Activated T-cell treated with anti-CD3 and anti-CD28 coated beads, Interleukin-2, amount 50 U/mL, for 1 hour (primary cell): Measurements from ENCODE around the gene TMEM141.

ENCODE experiments used
- DNase-seq: peaks from one replicate; pipeline ENCODE4 v3.0.0-alpha.2; 2020

Gene TMEM141

GRCh38 chr9:136790640-136791515 is at the start of gene TMEM141:
Gene TMEM141 (plus strand): TSS chr9:136791344. CDS start chr9:136791371, 27 bp downstream.
- DNase-seq = peak; percentile 99

DNA sequence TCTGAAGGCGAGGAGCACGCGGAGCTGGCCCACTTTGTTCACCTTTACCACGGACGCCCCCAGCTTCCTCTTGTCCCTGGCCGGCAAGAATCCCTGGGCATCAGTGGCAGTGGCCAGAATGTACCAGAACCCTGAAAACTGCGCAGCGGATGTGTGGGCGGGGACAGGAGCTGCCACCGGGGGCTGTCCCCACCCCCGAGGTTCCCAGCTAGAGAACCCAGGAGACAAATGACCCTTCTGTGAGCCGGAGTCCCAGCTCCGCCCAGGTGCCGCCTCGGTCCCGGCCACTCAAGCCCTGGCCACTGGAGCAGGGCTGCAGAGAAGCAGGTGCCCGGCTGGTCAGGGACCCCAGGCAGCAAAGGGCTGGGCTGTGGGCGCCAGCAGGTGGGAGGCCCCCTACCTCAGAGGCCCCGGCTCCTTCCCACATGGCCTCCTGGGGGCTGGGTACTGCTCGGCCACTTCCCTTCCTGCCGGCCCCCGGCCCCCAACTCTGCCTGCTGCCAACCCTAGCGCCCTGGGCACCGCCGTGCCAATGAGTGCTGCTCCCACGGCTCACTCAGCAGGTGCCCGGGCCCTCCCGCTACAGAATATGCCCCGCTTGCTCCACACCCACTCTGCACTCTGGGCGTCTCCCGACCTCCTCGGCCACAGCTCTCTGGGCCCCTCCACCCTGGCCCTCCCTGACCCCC is 49.1 kb upstream of the TMEM141 start:
- DNase-seq = no peak

GRCh38 chr9:136742591-136743391 is 48.4 kb upstream of the TMEM141 start, which contains the start of gene LCN10:
Gene LCN10 (minus strand): TSS chr9:136742940. CDS start chr9:136742903, 37 bp downstream.
- DNase-seq = no peak

DNA sequence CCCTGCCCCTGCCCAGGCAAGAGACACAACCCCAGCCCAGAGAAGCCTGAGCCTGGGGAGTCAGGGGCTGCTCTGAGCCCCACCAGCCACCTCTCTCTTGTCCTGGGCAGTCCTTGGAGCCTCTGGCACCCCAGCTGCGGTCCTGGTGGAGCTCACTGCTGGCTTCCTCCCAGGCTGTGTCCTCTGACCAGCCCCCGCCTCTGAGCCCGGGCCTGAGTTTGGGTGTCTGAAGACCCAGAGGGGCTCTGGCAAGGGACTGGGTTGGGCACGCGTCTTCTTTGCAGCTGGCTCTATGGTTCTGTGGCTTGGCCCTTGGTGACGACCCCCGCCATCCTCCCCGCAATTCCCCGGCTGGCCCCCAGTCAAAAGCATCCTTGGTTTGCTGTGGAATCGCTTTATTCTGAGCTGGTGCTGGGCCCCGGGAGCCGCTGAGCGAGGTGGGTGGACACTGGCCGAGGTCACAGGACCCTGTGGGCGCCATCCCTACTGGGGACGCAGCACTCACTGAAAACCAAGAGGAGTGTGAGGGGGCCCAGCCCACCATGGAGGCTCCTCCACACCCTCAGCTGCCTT is 47.4 kb upstream of the TMEM141 start:
- DNase-seq = no peak

DNA sequence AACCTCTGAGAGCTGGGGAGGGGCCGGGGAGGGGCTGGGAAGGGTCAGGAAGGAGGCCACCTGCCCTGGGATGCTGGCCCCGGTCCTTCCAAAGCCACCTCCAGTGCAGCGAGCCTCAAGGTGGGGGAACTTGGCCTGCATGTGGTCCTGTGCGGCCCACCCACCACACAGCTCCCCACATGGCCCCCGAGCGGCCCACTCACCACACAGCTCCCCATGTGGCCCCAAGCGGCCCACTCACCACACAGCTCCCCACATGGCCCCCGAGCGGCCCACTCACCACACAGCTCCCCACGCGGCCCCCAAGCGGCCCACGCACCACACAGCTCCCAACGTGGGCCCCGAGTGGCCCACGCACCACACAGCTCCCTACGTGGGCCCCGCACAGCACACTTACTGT is 46.4 kb upstream of the TMEM141 start:
- no peak for DNase-seq

DNA sequence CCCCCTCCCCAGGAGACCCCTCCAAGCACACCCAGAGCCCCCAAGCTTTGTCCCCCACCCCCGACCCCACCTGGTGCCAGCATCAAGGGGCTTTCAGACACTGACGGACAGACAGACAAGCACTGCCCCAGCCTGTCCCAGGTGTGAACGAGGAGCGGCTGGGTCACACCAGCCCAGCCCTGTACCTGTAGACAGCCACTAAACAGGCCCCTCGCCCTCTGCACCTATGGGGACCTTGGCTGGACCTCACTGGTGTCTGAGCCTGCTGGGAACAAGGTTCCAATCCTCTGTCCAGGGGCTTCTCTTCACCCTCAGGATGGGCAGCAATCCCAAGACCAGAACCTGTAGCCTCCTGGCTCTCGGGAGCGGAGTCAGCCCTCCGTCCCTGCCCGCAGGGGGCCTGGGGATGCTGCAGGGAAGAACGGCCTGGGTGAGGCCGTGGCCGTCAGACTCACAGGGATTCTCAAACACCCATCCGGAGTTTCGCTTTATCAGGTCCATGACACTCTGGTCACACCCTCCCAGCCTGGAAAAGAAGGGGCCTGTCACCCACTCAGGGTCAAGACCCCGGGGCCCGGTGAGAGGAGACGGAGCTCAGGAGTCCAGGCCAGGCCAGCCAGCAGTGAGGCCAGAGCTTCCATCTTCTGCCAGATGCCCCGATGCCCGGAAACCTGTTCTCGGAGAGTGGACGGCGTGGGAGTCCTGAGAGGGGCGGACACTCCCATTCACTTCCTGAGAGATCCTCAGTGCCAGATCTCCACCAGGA is 45.6 kb upstream of the TMEM141 start:
- no peak for DNase-seq

- DNase-seq = no peak
Observed at GRCh38 chr9:136746155-136746490, 45.0 kb upstream of the TMEM141 start.

DNA sequence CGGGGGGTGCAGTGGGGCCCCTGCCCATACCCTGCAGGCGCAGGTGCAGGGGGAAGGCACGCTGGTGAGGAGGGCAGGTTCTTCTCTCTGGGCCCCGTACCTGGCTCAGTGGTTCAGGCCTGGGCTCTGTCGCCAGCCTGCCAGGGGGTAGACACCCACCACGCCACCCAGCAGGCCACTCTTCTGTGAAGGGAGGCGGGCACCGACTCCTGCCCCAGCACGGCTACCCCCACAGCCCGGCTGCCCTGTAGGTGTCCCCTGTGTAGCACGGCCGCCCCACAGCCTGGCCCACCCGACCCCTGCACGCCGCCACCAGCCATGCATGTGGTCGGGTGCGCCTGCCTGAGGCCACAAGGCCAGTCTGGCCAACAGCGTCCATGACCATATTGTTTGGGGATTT is 44.5 kb upstream of the TMEM141 start:
- DNase-seq = no peak

DNA sequence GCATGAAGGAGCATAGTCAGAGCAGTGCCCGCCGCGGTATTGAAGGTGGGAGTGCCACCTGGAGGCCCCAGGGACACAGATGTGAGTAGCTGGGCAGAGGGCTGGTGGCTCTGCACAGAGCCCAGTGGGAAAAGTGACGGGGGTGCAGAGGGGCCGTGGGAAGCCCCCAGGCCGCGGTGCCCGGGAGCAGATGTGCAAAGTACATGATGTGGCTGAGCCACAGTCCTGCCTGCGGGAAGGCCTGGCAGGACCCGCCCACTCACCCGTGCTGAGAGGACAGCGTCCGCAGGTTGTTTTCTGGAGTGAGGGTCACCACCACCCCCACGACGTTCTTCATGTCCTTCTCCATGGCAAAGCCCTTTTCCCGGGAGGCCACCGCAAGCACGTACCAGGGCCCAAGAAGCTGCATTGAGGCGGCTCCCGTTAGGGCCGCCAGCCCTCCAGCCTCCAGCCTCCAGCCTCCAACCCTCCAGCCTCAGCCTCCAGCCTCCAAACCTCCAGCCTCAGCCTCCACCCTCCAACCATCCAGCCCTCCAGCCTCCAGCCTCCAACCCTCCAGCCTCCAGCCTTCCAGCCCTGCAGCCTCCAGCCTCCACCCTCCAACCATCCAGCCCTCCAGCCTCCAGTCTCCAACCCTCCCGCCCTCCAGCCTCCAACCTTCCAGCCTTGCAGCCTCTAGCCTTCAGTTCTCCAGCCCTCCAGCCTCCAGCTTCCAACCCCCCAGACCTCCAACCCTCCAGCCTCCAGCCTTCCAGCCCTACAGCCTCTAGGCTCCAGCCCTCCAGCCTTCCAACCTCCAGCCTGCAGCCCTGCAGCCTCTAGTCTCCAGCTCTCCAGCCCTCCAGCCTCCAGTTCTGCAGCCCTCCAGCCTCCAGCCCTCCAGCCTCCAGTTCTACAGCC is 43.7 kb upstream of the TMEM141 start:
- DNase-seq = no peak

- DNase-seq = no peak
Observed at GRCh38 chr9:136748201-136748600, 42.9 kb upstream of the TMEM141 start, which contains the start of gene LCN6. Gene LCN6 (minus strand): TSS chr9:136748525. CDS start chr9:136748483, 42 bp downstream.

- DNase-seq = no peak
Observed at GRCh38 chr9:136748666-136749611, 42.2 kb upstream of the TMEM141 start.

GRCh38 chr9:136750526-136750925 is 40.6 kb upstream of the TMEM141 start:
- DNase-seq = no peak

- DNase-seq = no peak
Observed at GRCh38 chr9:136751244-136751643, 39.9 kb upstream of the TMEM141 start.

DNA sequence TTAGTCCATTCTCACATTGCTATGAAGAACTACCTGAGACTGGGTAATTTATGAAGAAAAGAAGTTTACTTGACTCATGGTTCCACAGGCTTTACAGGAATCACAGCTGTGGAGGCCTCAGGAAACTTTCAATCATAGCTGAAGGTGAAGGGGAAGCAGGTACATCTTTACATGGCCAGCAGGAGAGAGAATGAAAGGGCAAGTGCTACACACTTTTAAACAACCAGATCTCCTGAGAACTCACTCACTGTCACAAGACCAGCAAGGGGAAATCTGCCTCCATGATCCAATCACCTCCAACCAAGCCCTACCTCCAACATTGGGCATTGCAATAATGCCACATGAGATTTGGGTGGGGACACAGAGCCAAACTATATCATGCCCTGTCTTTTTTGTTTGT is 39.3 kb upstream of the TMEM141 start:
- DNase-seq = no peak

DNA sequence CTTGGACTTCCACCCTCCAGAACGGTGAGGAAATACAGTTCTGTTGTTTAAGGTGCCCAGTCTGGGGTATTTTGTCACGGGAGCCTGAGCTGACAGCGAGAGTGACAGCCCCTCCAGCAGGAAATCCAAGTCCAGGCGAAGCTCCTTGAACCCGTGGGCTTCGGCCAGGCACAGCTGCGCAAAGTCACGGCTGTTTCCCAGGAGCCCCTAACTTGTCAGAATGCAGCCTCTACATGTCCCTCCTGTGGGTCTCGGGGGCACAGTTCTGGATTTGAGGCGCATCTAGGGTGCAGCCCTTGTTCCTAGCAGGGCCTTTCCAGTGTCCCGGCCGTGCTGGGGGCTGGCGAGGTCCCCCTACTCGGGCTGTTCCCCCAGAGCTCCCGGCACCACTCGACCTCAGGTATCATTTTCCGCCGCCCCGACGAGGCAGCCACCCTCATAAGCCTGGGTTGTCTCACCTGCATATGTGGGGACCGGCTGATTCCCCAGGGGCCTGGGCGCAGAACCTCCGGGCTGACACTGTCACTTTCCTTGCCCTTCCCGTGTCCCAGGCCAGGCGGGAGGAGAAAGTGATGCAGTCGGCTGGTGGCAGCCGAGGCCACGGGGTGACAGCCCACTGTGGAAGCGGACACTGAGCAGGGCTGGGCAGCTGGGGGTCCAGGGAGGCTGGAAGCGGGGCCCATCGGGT is 37.6 kb upstream of the TMEM141 start:
- no peak for DNase-seq

GRCh38 chr9:136754059-136754572 is 37.0 kb upstream of the TMEM141 start:
- DNase-seq = no peak

- no peak for DNase-seq
Observed at GRCh38 chr9:136754626-136755301, 36.4 kb upstream of the TMEM141 start.
